Kidney epithelial cell (primary cell): Measurements from ENCODE around the gene RAB3IL1. TPM values are rescaled to one million over a fixed set of nuclear protein-coding genes. Genes with fewer than 3 reads are reported as not detected.

ENCODE experiments used
- DNase-seq: peaks from one replicate; pipeline ENCODE4 v3.0.0-alpha.2; 2010; ENCODE audit warnings: low read depth
- H3K27me3 ChIP-seq: 2 replicates; pipeline ENCODE4 v1.6.0; 2011; ENCODE audit warnings: low read length; ENCODE audit not compliant: control insufficient read depth, insufficient read depth
- H3K36me3 ChIP-seq: 2 replicates; pipeline ENCODE4 v1.5.1; 2011; ENCODE audit warnings: low read length; ENCODE audit not compliant: control insufficient read depth, insufficient read depth
- H3K4me3 ChIP-seq: 2 replicates; pipeline ENCODE4 v1.5.1; 2011; ENCODE audit warnings: low read depth, mild to moderate bottlenecking, control low read depth, low read length
- CTCF ChIP-seq: IDR thresholded peaks from 2 replicates; pipeline ENCODE4 v1.5.1; 2011; ENCODE audit warnings: mild to moderate bottlenecking, moderate library complexity, low read length, control low read depth, inconsistent platforms; ENCODE audit not compliant: insufficient read depth, poor library complexity, severe bottlenecking
- total RNA-seq: library from RNA; depleted of rRNA; stranded (reverse); fragments of >200 nt; gene quantifications from 2 replicates; pipeline ENCODE4 v1.2.3, GENCODE V29; 2015

The RAB3IL1 gene
- total RNA-seq, 1 donor from 2014 or later = 5.2 TPM

- no peak for DNase-seq
- Histone ChIP-seq H3K27me3 (no peaks in the 10 kb centered on the region), H3K36me3 (no peaks in the 10 kb centered on the region), H3K4me3 (no peak overlapping the region)
- TF ChIP-seq CTCF = no peak
These were observed 8.4 kb upstream of the RAB3IL1 start for GRCh38 chr11:61925736-61926135.

- Histone ChIP-seq H3K36me3 (no peaks in the 10 kb centered on the region), H3K4me3 (no peak overlapping the region), H3K27me3 (peaks cover 10% of the 10 kb centered on the region)
- DNase-seq = no peak
- TF ChIP-seq CTCF = no peak
These were observed 6.7 kb upstream of the RAB3IL1 start for GRCh38 chr11:61924064-61924455.

- Histone ChIP-seq H3K27me3 (peaks cover 16% of the 10 kb centered on the region), H3K4me3 (no peak overlapping the region), H3K36me3 (no peaks in the 10 kb centered on the region)
- no peak for DNase-seq
- TF ChIP-seq CTCF = no peak
These were observed 6.0 kb upstream of the RAB3IL1 start for GRCh38 chr11:61923166-61924063.

GRCh38 chr11:61922539-61922938 is 5.2 kb upstream of the RAB3IL1 start:
- no peak for DNase-seq
- Histone ChIP-seq H3K27me3 (peaks cover 25% of the 10 kb centered on the region), H3K4me3 (no peak overlapping the region), H3K36me3 (no peaks in the 10 kb centered on the region)
- no peak for TF ChIP-seq CTCF

GRCh38 chr11:61921446-61921845 is 4.1 kb upstream of the RAB3IL1 start:
- no peak for DNase-seq
- Histone ChIP-seq H3K27me3 (peaks cover 32% of the 10 kb centered on the region), H3K4me3 (no peak overlapping the region), H3K36me3 (no peaks in the 10 kb centered on the region)
- TF ChIP-seq CTCF = no peak
